B cell (primary cell): Measurements from ENCODE around the gene KDM7A.

Experiments
- EZH2 ChIP-seq: IDR thresholded peaks from 2 replicates; pipeline ENCODE4 v1.6.1; 2012; ENCODE audit warnings: borderline replicate concordance, low read depth, mild to moderate bottlenecking, moderate library complexity, low read length; ENCODE audit not compliant: insufficient read depth, poor library complexity, severe bottlenecking
- TF ChIP-seq, protein P1 (sequence below): fragments of 200-600 bp; IDR thresholded peaks from one replicate; pipeline ENCODE4 v1.8.0; 2022; ENCODE audit warnings: antibody characterized with exemption, mild to moderate bottlenecking

DNA sequence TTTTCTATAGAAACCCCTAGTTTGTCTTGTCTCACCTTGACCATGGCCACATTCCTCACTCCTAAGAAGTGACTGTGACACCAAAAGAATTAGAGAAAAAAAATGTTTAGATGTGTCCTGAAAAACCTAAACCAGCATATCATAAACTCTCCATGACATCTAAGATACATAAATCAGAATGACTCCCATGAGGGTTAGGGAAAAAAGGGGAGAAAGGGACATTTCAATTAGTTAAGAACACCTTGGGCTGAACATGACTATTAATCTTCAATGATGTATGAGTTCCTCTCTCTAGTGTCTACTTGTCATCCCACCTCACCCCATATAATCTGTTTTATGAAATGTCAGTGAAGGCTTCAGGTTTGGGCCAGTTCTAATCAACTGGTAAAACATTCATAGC lies 31.1 kb downstream of the KDM7A start:
- TF ChIP-seq, protein P1, sequence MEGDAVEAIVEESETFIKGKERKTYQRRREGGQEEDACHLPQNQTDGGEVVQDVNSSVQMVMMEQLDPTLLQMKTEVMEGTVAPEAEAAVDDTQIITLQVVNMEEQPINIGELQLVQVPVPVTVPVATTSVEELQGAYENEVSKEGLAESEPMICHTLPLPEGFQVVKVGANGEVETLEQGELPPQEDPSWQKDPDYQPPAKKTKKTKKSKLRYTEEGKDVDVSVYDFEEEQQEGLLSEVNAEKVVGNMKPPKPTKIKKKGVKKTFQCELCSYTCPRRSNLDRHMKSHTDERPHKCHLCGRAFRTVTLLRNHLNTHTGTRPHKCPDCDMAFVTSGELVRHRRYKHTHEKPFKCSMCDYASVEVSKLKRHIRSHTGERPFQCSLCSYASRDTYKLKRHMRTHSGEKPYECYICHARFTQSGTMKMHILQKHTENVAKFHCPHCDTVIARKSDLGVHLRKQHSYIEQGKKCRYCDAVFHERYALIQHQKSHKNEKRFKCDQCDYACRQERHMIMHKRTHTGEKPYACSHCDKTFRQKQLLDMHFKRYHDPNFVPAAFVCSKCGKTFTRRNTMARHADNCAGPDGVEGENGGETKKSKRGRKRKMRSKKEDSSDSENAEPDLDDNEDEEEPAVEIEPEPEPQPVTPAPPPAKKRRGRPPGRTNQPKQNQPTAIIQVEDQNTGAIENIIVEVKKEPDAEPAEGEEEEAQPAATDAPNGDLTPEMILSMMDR = no peak
- no peak for TF ChIP-seq EZH2
